ENCODE results near the gene PKNOX2.

PKNOX2 gene

GRCh38 chr11:125173027-125173426 is 8.5 kb downstream of the PKNOX2 start:
- DNase-seq (ENCODE audit: low spot score): no peak

GRCh38 chr11:125173556-125173955 is 9.0 kb downstream of the PKNOX2 start:
- DNase-seq (ENCODE audit: low spot score): no peak

- DNase-seq (ENCODE audit: low spot score): no peak
Measured at GRCh38 chr11:125174057-125174456, 9.5 kb downstream of the PKNOX2 start.

DNA sequence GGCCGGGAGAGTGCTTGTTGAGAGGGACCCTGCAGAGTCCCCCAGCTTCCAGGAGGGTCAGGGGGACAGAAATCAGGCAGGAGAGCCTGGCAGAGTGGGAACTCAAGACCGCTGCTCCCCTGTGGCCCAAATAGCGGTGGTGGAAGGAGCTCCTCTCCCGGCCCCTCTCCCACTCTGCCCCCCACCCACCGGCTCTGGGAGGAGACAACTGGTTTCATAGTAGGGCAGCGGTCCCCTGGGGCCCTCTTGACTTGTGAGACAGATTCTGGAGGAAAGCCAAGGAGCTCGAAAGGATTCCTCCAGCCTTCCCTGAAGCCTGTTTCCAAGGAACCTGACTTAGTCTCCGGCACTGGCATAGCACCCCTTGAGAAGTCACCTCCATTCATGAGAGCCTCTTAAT is 10.1 kb downstream of the PKNOX2 start:
- DNase-seq (ENCODE audit: low spot score): no peak

GRCh38 chr11:125175166-125175565 is 10.6 kb downstream of the PKNOX2 start:
- DNase-seq (ENCODE audit: low spot score): no peak

DNA sequence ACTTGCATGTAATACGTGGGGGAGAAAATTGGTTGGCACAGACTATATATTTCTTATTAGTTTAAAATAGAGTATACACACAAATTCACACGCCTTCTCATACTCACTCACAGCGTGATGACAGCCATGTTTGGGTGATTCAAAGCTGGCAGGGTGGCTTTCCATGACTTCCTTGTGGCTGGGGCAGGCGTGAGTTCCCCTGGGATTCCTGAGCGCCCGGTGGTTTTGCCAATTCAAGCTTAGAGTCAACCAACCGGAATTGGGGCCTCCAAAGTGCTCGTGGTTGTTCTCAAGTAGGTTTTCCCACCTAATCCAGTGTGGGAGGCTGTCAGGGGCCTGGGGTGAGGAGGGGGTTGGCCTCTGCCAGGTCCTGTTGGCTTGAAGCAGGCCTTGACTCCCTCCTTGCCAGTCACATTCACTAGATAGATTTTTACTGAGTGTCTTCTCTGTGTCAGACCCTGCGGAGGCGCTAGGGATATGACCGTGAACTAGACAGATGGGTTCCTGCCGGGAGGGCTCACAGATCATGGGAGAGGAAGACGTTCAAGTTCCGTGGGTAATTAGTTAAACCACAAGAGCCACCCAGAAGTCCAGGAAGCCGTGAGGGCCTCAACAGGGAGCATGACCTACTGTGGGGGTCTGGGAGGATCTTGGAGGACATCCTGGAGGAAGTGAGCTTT is 11.5 kb downstream of the PKNOX2 start:
- no peak for DNase-seq (ENCODE audit: low spot score)

DNA sequence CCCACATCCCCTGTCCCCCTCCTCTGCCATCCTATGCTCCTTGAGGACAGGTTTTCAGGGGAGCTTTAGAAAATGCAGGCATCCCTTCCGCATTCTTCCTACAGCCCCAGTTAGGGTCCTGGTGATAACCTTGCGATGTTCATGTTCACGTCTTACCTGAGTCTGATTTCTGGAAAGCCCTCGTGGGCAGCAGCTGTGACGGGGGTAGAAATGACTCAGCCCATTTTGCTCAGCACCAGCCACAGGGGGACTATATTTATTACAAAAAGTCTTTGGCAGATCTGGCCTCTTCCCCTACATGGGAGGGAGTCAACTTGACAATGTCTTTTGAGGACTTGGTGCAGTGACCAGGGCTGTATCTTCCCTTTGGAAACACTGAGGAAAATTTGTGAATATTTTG is 12.3 kb downstream of the PKNOX2 start:
- DNase-seq (ENCODE audit: low spot score): no peak

- no peak for DNase-seq (ENCODE audit: low spot score)
Measured at GRCh38 chr11:125177543-125177942, 13.0 kb downstream of the PKNOX2 start.

GRCh38 chr11:125179346-125179745 is 14.8 kb downstream of the PKNOX2 start:
- no peak for DNase-seq (ENCODE audit: low spot score)

- DNase-seq (ENCODE audit: low spot score): no peak
Measured at GRCh38 chr11:125179895-125180294, 15.3 kb downstream of the PKNOX2 start.

GRCh38 chr11:125180413-125181305 is 16.1 kb downstream of the PKNOX2 start:
- DNase-seq (ENCODE audit: low spot score): no peak

DNA sequence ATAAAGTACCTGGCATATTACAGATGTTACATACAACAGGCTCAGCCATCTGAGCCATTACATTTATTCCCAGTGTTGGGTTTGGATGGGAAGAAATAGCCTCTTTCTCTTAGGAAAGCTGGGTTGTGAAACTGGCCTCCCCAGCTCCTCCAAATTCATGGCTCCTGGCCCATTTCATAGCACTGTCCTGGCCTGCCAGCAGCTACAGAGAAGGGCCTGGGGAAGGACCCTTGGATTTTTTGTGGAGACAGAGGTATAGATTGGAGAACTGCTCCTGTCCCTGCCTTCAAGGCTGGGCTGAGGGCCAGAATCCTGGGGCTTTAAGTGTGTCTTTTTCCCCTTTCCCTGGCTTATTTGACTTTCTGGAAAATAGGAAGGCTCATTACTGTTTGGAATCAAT is 18.0 kb downstream of the PKNOX2 start:
- no peak for DNase-seq (ENCODE audit: low spot score)

- DNase-seq (ENCODE audit: low spot score): no peak
Measured at GRCh38 chr11:125183641-125184040, 19.1 kb downstream of the PKNOX2 start.

DNA sequence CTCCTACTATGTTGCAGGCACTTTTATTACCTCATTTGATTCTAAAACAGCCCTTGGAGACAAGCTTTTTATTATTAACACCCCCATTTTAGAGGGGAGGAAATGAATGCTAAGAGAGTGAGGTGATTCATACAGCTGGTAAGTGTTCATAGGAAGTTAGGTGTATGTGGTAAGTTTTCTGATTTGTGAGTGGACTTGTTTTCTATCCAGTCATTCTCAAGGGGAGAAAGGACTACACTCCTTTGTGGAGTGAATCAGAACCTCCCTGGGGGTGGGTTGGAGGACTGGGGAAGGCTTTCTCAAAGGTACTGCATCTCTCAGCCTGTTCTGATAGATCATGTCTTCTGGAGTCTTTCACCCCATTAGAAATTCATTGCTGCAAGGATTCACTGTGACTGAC is 23.5 kb downstream of the PKNOX2 start:
- no peak for DNase-seq (ENCODE audit: low spot score)

- no peak for DNase-seq (ENCODE audit: low spot score)
Measured at GRCh38 chr11:125190566-125190965, 26.0 kb downstream of the PKNOX2 start.

- no peak for DNase-seq (ENCODE audit: low spot score)
Measured at GRCh38 chr11:125192183-125192582, 27.6 kb downstream of the PKNOX2 start.

- no peak for DNase-seq (ENCODE audit: low spot score)
Measured at GRCh38 chr11:125192717-125193415, 28.3 kb downstream of the PKNOX2 start.

- no peak for DNase-seq (ENCODE audit: low spot score)
Measured at GRCh38 chr11:125193416-125193726, 28.8 kb downstream of the PKNOX2 start.

GRCh38 chr11:125193841-125194240 is 29.3 kb downstream of the PKNOX2 start:
- DNase-seq (ENCODE audit: low spot score): no peak

DNA sequence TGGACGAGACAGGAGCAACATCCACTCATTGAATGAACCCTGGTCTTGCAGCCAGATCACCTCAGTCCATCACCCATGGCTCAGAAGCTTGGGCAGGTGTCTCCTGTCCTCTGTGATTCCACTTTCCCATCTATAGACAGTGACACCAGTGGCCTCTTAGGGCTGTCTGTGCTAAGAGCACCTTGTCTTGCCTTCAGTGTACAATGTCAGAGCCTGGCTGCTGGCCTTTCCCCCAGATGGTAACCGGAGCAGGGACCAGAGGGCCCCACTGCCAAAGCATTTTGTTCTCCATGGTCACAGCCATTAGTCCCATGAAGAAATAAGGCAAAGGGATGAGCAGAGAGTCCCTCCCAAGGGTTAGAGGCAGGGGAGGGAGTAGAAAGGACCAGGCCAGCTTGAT is 35.4 kb downstream of the PKNOX2 start:
- no peak for DNase-seq (ENCODE audit: low spot score)

- DNase-seq (ENCODE audit: low spot score): no peak
Measured at GRCh38 chr11:125200441-125200840, 35.9 kb downstream of the PKNOX2 start.

DNA sequence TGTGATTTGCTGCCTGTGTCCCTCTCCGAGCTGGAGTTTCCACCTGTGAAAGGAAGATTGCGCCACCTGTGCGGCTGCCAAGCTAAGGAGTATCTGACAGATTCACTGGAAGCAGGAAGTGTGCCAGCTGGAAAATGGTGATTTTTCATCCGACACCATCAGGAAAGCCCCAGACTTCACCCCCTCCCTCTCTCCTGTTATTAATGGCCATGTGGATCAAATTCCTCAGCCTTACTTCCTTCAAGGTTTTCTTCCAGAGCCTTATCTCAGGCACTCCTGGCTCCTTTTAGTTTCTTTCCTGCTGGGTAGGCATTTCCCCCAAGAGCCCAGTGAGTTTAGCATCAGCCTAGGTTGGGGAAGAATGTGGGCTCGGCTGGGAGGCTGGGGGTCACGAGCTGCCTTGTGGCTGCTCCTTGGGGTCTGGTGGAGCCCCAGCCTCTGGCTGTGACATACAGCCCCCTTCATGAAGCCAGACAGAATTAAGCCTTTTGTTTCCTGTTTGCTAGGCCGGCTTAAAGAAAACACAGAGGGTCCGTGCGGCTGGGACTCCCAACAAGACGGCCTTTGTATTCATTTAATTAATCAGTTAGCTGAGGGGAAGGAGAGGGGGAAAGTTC is 37.1 kb downstream of the PKNOX2 start:
- no peak for DNase-seq (ENCODE audit: low spot score)
